Stimulated activated CD8-positive, alpha-beta memory T cell treated with anti-CD3 and anti-CD28 coated beads, Interleukin-4, amount 100 ng/mL, for 4 hours (primary cell): ENCODE measurements around the gene OGG1.
"Not testable (repeated sequence)": the region's sequence is repeated elsewhere in the genome, so short reads cannot be mapped to it uniquely, and the experiment has no call there.

Experiments used
- DNase-seq, 2 donors: peaks; one replicate each; pipeline ENCODE4 v3.0.0-alpha.2; 2020; ENCODE audit warnings: low read depth in 2 of 2, low spot score in 1 of 2

The OGG1 gene

DNA sequence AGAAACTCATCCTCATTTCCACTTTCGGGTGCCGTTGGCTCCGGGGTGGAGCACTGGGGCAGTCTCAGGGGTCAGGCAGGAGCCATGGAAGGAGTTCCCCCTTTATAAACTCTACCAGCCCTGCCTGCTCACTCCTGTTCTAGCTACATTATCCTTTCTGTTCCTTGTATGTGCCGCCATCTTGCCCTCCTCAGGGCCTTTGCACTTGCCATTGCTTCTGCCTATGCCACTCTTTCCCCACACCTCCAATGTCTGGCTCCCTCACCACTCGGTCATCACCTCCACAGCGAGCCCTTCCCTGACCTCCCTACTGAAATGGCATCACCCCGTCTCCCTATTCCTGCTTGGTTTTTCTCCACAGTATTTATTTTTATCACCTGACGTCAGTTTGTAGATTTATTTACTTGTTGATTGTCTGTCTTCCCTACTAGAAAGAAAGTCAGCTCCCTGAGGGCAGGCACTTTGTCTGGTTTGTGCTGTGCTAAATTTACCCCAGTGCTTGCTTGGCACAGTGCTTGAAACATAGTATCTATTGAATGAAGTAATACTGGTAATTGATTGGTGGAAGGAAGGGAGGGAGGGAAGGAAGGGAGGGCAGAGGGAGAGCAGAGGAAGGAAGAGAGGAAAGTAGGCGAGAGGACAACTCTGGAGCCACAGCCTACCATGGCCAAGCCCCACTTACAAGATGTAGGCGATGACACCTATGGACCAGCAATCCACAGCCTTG is 11.2 kb downstream of the OGG1 start:
- DNase-seq, result no peak

DNA sequence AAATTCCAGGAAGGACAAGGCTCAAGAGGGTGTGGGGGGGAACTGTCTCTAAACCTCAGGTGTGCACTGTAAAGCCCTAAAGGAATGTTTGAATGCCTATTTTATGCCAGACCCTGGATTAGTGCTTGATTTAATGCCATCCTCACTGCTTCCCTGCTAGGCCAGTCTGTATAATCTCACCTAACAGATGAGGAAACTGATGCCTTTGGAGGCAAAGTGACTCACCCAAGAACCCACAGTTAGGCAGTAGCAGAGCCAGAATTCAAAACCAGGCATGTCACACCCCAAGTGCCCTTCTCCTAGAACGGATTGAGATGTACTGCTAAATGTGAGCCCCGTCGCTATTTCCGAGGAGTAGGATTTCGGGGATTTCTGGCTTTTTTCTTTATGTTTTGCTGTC is 12.2 kb downstream of the OGG1 start:
- no peak for DNase-seq

DNA sequence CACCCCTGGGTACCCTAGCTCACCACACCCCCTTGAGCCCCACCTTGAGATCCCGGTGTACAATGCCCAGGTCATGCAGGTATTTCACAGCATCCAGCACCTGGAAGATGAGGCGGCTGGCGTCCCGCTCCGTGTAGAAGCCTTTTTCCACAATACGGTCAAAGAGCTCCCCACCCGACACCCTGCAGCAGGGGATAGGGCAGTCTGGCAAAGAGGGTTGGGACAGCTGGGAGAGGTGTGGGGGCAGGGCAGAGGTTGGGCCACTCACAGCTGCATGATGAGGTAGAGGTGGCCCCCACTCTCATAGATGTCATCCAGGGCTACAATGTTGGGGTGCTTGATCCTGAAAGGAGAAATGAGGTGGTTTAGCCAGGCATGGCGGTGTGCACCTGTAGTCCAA is 13.1 kb downstream of the OGG1 start:
- no peak for DNase-seq

DNA sequence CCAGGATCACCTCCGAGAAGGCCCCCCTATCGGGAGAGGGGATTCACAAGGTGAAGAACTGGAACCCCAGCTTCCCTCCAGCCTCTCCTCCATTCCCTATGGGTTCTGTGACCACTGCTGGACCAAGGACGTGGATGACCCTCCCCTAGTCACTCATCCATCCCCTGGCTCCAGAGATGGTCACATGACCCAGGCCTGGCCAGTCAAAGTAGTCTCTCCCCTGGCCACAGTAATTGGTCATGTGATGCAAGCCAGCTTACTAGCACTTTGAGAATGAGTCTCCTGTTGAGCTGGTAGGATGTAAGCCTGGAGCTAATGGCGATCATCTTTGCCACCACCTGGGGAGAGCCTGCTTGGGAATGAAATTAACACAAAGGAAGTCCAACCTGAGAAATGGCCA is 16.1 kb downstream of the OGG1 start:
- DNase-seq, result no peak

DNA sequence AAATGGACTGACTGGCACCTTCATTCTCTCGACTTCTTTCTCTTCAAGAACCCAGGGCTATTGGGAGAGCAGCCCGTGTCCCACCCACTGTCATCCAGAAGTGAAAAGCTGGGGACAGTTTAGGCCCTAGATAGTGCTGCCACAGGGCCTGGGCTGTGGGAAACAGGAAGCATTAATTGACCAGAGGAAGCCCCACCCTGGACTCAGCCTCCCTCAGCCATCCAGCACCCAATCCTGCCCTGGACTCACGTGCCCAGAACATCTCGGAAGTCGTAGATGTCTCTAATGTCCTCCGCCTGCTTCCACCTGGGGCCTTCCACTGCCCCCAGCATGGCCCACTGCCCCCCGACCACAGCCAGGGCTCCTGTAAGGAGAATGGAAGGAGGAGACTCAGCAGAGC is 17.7 kb downstream of the OGG1 start:
- DNase-seq, result no peak

DNA sequence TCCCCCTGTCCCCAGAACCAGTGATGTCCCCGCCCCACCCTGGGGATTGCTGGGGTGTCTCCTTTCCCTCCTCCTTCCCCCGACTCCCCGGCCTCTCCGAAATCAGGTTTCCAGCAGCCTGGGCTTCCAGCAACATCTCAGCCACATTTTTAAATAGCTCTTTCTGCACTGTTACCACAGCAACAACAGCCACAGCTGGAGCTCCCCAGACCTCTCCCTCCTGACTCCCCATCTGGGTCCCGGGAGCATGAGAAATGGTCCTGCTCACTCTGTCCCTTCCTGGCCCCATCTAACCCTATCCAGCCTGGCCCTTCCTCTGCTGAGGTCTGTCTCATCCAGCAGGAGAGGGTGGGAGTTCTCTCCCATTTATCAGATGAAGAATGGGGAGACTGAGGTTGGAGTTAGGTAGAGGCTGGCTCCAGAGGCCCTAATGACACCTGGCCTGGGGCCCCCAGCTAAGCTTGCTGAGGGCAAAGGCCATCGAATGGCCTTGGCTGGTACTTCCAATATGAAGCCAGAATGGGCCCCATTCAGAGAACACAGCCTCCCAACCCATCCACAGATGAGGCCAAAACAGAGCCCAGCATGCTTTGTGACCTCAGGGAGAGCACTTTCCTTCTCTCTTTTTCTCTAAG is 18.5 kb downstream of the OGG1 start:
- no peak for DNase-seq

DNA sequence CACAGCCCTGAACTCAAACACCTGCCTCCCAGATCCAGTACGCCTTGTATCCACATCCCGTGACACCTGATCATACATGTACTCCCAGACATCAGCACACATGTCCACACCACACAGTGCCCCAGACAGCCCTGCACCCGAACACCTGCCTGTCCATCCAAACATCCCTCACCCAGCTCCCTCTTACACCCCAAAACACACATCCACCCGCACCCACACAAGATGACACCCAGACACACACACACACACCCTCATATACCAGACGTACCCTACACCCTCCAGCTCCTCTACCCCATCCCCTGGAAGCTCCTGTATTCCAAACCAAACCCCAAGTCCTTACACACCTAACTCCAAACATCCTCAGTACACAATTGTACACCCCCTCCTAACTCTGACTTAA is 19.3 kb downstream of the OGG1 start:
- no peak for DNase-seq

DNA sequence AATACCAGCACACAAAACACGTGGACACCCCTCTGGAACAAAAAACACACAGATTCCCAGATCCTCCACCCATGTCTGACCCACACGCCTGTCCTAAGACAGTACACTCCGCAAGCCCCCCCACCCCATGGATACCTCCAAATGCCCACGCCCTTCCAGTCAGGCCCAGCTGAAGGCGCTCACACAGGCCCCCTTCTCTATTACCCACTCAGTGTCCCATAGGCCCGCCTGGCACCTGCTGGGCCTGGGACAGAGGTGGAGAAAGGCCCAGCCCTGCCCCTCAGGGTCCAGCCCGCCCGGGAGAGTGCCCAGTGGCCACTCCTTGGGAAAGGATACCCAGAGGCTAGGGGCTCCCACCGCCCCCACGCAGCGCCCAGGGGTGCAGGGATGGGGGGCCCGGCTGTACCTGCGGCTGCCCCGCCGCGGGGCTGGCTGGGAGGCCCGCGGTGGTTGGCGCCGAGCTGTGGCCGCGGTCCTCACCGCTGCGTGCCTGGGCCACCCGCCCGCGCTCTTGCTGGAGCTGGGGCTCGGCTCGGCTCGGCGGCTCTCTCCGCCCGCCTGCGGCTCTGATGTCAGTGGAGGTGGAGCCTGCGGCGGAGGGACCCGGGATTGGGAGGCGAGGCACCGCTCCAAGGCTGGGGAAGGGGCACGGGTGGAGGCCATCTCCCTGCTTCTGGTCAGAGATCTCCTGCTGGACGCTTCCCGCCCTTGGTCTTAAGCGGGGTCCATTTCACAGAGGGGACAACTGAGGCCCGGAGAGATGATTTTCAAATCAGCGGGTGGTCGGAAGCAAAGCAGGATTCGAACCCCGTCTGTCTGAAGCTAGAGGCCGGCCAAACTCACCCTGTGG is 19.9 kb downstream of the OGG1 start, which contains the start of gene CAMK1:
TSS of gene CAMK1 (minus strand) at position 522 of the 850 bp plus-strand sequence. CDS start 2,198 bp downstream, outside the sequence.
- peak in 1 of 2 donors; percentile 21 for DNase-seq

DNA sequence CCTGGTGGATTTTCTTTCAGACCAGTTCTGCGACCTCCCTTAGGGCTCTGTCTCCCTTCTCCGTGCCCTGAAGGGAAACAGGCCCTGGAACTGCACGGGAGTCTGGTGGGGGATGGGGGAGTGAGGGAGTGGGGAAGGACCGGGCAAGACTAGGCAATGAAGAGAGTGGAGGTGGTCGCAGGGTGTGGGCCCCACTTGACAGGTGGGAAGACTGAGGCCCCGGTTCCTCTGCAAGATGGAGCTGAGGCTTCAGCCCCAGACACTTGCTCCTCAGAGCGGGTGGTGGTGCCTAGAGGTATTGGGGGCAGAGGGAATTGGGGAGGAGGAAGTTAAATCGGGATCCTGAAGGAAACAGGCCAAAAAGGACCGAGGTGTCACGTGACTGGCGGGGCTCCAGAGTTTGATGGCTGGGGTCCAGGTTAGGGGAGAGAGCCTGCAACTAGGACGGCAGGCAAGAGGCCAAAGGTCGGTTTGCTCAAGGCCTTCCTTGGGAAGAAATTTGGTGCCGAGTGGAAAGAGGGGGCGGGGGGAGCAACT is 20.6 kb downstream of the OGG1 start:
- no peak for DNase-seq

DNA sequence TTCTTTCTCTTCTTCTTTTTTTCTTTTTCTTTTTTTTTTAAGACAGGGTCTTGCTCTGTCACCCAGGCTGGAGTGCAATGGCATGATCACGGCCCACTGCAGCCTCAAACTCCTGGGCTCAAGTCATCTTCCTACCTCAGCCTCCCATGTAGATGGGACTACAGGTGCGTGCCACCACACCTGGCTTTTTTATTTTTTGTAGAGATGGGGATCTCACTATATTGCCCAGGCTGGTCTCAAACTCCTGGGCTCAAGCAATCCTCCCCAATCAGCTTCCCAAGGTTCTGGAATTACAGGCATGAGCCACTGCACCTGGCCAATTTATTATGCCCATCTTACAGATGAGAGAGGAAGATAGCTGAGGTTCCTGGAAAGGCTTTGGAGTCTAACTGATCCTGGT is 21.3 kb downstream of the OGG1 start:
- DNase-seq, result not testable (repeated sequence)

DNA sequence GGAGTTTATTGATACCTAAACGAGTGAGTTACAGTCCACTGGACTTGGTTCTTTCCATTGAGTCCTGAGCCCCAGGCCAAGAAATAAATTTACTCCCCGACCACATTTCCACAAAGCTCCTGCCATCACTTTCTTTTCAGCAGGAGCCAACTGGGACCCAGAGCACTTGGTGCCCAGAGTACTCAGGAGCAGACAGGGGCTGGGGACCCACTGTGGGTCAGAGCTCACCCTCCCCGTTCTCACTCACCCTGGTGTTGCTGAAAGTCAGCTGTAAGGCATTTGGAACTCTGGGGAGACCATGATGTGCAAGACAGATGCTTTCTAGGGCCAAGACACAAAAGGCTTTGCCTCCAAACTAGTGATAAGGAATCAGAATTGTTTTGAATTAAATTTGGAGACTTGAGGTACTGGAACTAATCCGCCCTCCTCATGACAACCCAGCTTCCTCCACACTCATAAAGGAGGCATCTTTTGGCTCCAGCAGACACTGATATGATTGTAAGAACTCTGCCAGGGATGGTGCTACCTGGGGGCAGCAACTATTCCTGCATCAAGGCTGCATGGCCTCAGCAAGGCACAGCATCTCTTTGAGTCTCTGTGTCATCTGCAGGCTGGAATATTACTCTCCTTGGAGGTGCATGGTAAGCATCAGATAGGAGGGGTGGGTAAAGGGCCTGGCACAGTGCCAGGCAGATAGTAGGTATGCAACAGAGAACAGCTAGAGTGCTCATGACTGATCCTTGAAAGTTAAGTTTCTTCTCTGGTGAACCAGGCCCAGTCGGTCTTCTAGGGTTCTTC is 27.3 kb downstream of the OGG1 start:
- DNase-seq, result no peak

DNA sequence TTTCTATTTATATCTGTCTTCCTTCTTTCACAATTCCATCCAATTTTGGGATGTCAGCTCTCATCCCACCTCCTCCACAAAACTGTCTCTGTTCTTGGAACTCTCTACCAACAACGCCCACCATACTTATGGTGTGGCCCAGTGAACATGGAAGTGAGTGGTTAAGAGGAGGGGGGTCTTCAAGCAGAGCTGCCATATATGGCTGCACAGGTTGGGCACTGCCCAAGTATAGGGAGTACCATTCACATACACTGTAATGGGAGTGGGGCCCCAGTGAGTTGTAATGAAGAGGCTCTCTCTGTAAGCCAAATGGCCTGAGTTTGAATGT is 27.9 kb downstream of the OGG1 start:
- no peak for DNase-seq

DNA sequence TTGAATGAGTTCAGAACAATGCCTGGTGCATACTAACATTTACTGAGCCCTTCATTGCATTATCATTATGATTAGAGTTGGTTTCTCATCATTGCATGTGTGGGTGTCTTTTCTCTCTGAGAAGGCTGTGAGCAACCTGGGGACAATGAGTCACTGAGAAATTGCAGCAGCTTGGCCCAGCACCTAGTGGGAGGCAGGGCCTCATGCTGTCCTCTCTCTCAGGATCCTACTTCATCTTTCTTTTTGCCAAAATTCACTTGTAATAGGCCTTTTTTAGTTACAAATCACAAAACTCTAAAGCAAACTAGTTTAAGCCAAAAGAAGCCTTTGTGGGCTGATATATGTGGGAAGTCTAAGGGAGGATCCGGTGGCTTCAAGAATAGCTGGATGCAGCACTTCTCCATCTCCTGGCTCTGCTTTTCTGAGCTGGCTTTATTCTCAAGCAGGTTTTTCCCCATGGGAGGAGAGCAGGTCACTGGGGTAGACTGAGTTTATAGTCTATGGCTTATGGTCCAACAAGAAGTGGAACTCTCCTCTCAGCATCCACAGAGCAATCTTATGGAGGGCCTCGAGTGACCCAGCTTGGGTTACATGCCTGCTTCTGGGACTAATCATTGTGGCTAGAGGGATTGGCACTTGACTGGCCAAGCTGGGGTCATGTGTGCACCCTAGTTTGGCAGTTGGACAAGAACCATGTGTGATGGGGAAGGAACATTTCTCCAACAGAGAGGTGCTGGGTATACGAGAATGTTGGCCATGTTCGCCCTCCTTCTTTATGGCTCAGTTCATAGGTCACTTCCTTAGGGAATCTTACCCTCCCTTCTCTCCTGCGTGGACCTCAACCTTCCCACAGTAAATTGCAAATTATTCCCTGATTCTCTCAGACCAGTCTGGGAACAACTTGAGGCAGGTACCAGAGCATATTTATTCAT is 28.7 kb downstream of the OGG1 start:
- DNase-seq, result peak in 1 of 2 donors; percentile 36

DNA sequence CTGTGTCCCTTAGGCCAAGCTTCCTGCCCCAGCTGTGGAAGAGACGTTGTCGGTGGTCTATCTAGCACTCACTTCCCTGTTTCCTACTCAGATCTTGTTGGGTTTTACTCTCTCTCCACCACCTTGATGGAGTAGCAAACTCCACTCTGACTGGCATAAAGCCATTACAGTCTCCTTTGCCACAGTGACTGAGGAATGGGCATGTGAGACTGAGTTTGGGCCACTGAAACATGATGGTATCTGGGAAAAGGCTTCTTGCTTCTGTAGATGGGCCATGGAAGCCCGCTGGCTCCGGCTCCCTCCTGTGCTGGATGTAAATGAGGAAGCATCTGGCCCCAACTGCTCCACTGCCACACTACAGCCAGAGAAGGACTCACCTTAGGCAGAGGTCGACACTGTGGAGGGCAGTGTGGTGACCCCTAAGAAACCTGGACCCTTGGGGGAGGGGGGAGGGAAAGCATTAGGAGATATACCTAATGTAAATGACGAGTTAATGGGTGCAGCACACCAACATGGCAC is 29.4 kb downstream of the OGG1 start:
- DNase-seq, result no peak

DNA sequence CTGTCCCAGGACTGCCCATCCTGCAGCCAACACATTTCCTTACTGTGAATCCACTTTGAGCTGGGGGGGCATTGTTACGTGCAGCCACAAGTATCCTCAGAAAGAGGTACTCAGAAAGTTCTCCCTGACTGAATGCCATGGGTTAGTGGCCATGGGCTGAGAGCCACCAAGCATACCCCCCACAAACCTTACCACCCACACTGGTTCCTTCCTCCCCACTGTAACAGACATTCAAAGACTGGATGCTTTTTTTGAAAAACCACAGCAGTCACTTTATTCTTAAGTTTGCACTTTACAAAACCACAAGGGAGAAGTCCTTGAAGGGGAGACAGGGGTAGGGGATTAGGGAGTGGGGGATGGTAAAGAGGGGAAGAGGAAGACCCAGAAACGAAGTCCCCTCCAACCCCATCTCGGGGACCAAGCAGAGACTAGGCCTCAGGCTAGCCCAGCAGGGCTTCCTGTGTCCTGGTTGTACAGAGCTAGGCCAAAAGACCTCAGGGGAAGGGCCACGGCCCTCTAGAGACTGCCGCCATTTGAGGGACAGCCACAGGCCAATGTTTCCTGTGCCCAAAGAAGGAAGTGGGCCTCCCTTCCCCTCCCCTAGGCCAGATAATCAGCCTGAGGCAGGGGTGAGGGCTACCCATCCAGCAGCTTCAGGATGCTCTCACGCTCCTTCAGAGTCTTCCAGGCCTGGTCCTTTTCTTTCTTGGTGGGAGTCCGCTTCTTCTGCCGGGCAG is 30.1 kb downstream of the OGG1 start:
- no peak for DNase-seq

DNA sequence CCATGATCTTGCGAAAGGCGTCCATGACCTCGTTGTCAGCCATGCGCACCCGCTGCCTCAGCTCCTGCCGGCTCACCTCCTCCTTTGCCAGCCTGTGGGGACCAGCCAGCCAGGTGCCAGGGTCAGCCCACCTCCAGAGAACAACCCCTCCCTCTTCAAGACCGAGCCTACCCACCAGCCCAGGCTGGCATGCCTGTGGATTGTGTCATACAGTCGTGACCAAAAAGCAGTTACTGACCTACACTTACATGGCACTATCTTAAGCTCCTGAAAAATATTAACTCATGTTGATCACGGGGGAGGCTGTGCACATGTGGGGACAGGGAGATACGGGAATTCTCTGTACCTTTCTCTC is 30.7 kb downstream of the OGG1 start:
- DNase-seq, result no peak

DNA sequence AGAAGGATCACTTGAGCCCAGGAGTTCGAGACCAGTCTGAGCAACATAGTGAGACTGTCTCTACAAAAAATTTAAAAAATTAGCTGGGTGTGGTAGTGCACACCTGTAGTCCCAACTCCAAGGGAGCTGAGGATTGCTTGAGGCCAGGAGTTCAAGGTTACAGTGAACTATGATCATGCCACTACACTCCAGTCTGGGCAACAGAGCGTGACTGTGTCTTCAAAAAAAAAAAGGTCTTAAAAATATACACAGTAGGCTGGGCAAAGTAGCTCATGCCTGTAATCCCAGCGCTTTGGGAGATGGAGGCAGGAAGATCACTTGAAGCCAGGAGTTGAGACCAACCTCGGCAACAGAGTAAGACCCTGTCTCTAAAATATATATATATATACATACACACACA is 31.2 kb downstream of the OGG1 start:
- DNase-seq, result no peak

DNA sequence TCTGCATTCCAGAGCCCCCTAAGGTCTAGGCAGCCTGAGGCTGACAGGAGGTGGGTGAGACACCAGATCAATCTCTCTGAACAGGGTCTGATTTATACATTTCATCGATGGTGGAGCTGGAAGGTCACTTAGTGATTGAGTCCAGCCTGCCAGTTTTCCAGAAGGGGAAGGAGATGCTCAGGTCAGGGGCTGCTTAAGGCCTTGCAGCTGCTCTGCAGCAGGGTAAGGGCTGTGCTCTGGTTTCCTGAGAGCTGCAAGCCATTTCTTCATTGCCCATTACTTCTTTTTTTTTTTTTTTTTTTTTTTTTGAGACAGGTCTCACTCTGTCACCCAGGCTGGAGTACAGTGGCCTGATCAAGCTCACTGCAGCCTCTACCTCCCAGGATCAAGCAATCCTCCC is 31.8 kb downstream of the OGG1 start:
- no peak for DNase-seq

DNA sequence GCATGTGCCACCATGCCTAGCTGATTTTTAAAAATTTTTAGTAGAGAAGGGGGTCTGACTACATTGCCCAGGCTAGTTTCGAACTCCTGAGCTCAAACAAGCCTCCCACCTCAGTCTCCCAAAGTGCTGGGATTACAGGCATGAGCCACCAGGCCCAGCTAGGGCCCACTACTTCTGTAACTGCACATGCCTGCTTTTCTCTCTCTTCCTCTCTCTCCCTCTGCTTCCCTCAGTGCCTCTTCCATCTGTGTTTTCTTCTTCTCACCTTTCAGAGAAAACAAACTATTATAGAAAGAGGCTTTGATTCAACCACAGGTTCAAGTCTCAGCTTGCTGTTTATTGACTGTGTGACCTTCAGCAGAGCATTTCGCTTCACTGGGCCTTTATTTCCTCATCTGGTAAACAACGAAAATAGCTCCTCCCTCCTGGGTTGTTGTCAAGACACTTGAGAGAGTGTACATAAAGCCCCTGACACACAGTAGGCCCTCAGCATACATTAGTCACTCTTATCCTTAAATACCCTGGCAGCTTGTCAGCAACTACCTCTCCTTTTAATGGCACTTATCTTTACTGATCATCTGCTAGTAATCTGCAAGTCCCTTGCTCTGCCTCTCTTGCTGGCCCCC is 32.3 kb downstream of the OGG1 start:
- no peak for DNase-seq
